ENCODE results near the gene CYP19A1. TPM values are rescaled to one million over a fixed set of nuclear protein-coding genes. Genes with fewer than 3 reads are reported as not detected.

Gene CYP19A1
- polyA plus RNA-seq, 1 experiment = 0.06 TPM

DNA sequence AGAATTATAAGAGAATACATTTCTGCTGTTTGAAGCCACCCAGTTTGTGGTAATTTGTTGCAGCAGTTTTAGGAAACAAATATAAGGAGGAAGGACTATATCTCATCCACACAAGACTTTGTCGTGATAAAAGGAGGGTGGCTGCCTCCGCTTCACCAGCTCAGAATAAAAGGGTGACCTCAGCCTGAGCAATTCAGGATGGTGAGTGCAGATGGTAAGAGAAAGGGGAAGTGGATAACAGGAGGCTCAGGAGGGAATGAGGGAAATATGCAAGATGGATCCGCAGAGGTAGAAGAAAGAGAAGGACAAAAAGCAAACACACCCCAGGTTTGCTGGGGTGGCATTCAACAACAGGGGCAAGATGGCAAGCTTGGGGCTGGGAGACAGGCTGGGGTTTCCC is 135.6 kb downstream of the CYP19A1 start:
- TF ChIP-seq, protein P1, sequence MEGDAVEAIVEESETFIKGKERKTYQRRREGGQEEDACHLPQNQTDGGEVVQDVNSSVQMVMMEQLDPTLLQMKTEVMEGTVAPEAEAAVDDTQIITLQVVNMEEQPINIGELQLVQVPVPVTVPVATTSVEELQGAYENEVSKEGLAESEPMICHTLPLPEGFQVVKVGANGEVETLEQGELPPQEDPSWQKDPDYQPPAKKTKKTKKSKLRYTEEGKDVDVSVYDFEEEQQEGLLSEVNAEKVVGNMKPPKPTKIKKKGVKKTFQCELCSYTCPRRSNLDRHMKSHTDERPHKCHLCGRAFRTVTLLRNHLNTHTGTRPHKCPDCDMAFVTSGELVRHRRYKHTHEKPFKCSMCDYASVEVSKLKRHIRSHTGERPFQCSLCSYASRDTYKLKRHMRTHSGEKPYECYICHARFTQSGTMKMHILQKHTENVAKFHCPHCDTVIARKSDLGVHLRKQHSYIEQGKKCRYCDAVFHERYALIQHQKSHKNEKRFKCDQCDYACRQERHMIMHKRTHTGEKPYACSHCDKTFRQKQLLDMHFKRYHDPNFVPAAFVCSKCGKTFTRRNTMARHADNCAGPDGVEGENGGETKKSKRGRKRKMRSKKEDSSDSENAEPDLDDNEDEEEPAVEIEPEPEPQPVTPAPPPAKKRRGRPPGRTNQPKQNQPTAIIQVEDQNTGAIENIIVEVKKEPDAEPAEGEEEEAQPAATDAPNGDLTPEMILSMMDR (IDR thresholded peaks at IDR 0.05; ENCODE audit: insufficient read depth, low read depth, low read length) = no peak
- Histone ChIP-seq H3K4me3 (ENCODE audit: low read depth, low read length) (no peak overlapping the region), H3K36me3 (ENCODE audit: control insufficient read depth, insufficient read depth, low read length) (no peaks in the 10 kb centered on the region), H3K27me3 (ENCODE audit: control insufficient read depth, insufficient read depth, low read length) (0 out of 2 replicates have a peak, but pooled peaks cover 2% of the 10 kb centered on the region)
- CTCF ChIA-PET = interaction anchor here (2.5 to 7.9 kb wide), 3 partner anchors 10 to 200 kb away, joined by 9 to 54 read pairs (median 25); no protein-coding TSS in a partner anchor
- DNase-seq (ENCODE audit: low read depth) = no peak
- POLR2A ChIA-PET = no interaction called here

DNA sequence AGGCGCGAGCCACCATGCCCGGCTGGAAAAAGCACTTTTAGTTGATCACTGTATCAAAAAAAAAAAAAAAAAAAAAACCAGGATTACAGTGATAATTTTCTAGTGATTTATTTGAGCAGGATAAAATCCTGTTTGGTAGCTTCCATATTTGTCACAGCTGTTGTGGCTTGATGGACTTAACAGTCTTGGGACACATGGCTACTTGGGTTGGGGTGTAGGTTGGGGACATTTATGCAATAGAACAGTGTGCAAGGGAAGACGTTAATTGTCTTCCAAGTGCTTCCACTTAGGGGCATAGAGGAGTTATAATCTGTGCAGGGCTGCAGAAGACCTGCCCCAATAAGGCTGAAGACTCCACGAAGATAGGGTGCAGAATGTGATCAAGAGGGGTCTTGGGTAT is 136.8 kb downstream of the CYP19A1 start:
- no peaks in the 10 kb centered on the region for H3K36me3 ChIP-seq (ENCODE audit: control insufficient read depth, insufficient read depth, low read length)
- CTCF ChIA-PET = interaction anchor here (0.9 to 7.9 kb wide), 2 partner anchors 9 to 68 kb away, joined by 4 to 54 read pairs; no protein-coding TSS in a partner anchor
- peaks cover 5% of the 10 kb centered on the region for H3K27me3 ChIP-seq (ENCODE audit: control insufficient read depth, insufficient read depth, low read length)
- POLR2A ChIA-PET = no interaction called here
- DNase-seq (ENCODE audit: low read depth) = no peak
- TF ChIP-seq, protein P1 (IDR thresholded peaks at IDR 0.05; ENCODE audit: insufficient read depth, low read depth, low read length) = no peak
- H3K4me3 ChIP-seq (ENCODE audit: low read depth, low read length) = no peak overlapping the region

DNA sequence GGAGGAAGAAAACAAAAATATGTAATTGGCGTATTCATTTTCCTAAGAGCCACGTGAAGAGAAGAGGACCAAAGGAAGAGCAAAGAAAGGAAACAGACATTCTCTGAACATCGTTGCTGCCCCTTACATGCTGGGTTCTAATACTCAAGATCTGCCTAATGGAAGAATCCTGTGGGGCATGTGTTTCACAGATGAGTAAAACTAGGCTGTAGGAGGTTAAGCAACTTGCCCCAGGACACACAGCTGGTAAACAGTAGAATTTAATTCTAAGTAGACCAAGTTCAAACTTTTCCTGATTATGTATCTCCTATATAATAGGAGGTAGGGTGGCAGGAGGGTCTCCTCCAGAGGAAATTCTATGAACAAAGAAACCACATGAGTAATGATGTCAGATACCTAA is 137.6 kb downstream of the CYP19A1 start:
- ChIA-PET CTCF (interaction anchor here (0.5 to 10.6 kb wide), 4 partner anchors 8 to 1831 kb away, joined by 4 to 281 read pairs (median 29); no protein-coding TSS in a partner anchor), POLR2A (no interaction called here)
- TF ChIP-seq, protein P1 (IDR thresholded peaks at IDR 0.05; ENCODE audit: insufficient read depth, low read depth, low read length) = no peak
- no peak for DNase-seq (ENCODE audit: low read depth)
- H3K4me3 ChIP-seq (ENCODE audit: low read depth, low read length) = no peak overlapping the region
- H3K36me3 ChIP-seq (ENCODE audit: control insufficient read depth, insufficient read depth, low read length) = no peaks in the 10 kb centered on the region
- peaks cover 5% of the 10 kb centered on the region for H3K27me3 ChIP-seq (ENCODE audit: control insufficient read depth, insufficient read depth, low read length)

DNA sequence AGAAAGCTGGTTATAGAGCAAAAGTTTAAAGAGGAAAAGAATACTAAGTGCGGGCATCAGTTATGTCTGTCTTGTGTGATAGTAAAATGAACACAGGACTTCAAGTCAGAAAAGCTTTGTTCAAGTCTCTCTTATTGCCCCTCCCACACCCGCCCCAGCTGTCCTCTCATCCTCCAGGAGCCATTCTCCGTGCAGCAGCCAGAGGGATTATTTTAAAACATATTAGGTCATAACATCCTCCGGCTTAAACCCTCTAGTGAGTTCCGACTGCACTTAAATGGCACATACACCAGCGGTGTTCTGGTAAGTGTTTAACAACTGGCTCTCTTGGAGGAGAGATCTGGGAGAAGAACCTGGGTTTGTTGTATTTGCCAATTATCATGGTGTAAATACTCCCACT is 138.9 kb downstream of the CYP19A1 start:
- ChIA-PET CTCF (interaction anchor here (0.8 to 10.6 kb wide), 7 partner anchors 11 to 182 kb away, joined by 3 to 281 read pairs (median 4); no protein-coding TSS in a partner anchor), POLR2A (no interaction called here)
- TF ChIP-seq, protein P1 (IDR thresholded peaks at IDR 0.05; ENCODE audit: insufficient read depth, low read depth, low read length) = no peak
- DNase-seq (ENCODE audit: low read depth) = no peak
- Histone ChIP-seq H3K4me3 (ENCODE audit: low read depth, low read length) (no peak overlapping the region), H3K27me3 (ENCODE audit: control insufficient read depth, insufficient read depth, low read length) (peaks cover 3% of the 10 kb centered on the region), H3K36me3 (ENCODE audit: control insufficient read depth, insufficient read depth, low read length) (no peaks in the 10 kb centered on the region)

DNA sequence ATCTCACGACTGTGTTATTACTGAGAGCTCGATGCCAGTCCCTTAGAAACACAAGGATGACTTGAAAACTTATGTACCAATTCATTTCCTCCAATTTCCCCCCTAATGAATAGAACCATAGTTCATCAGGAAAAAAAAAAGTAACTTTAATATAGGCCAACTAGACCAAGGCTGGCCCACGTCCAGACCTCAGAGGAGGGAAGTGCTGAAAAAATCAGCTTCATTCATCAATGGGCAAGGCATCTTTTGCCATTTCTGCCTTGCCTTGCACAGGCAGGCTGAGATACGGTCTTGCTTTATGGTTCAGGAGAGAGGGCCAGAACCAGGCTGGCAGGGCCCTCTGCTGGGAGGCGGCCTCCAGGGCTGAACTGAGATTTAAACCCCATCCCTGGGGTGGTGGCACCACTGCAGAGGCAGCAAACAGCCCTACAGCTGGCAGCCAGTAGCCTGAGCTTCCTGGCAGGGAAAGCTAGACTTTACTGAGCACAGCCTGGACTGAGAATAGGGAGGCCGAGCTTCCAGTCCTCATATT is 139.6 kb downstream of the CYP19A1 start:
- POLR2A ChIA-PET = no interaction called here
- TF ChIP-seq, protein P1 (IDR thresholded peaks at IDR 0.05; ENCODE audit: insufficient read depth, low read depth, low read length) = no peak
- Histone ChIP-seq H3K36me3 (ENCODE audit: control insufficient read depth, insufficient read depth, low read length) (no peaks in the 10 kb centered on the region), H3K4me3 (ENCODE audit: low read depth, low read length) (no peak overlapping the region), H3K27me3 (ENCODE audit: control insufficient read depth, insufficient read depth, low read length) (peaks cover 3% of the 10 kb centered on the region)
- no peak for DNase-seq (ENCODE audit: low read depth)
- CTCF ChIA-PET = interaction anchor here (0.6 to 10.6 kb wide), 7 partner anchors 12 to 183 kb away, joined by 3 to 281 read pairs (median 4); no protein-coding TSS in a partner anchor
